Endothelial cell of umbilical vein (primary cell): ENCODE data around the gene MIER2. TPM values are rescaled to one million over a fixed set of nuclear protein-coding genes. Genes with fewer than 3 reads are reported as not detected.

Experiments
- BruUV-seq: library from RNA; stranded (reverse); fragments of 400-500 nt; replicated peaks from 2 replicates; lab custom pipeline; 2021; lab: Mats Ljungman, UMichigan
- CTCF ChIA-PET: fragments of 300-600, 350-600 bp; sonication (Branson Sonifier 250); formaldehyde crosslinking; loops from one replicate; lab custom pipeline; 2021; ENCODE audit warnings: antibody characterized with exemption, inconsistent platforms; lab: Charles Lee
- POLR2A ChIA-PET: fragments of 300-600, 350-600 bp; sonication (Branson Sonifier 250); formaldehyde crosslinking; loops from one replicate; lab custom pipeline; 2021; ENCODE audit warnings: antibody characterized with exemption, inconsistent platforms; lab: Charles Lee
- DNase-seq: peaks from one replicate; pipeline ENCODE4 v3.0.0-alpha.2; 2011; ENCODE audit warnings: low read depth, low spot score
- FAIRE-seq: peaks from 2 replicates; lab custom pipeline; 2011; peaks lifted over from hg19 to GRCh38; lab: Jason Lieb, UNC
- H2AFZ ChIP-seq: 2 replicates; pipeline ENCODE4 v1.6.0; 2012; ENCODE audit warnings: low read depth, low read length, control low read depth, inconsistent platforms
- H3K27ac ChIP-seq: 2 replicates; pipeline ENCODE4 v1.5.1; 2011; ENCODE audit warnings: low read depth, mild to moderate bottlenecking, control low read depth, low read length, moderate library complexity; ENCODE audit not compliant: insufficient read depth
- H3K27me3 ChIP-seq, 2 experiments: 2 replicates each; pipeline versions ENCODE4 v1.6.0 to v1.6.1; 2011; ENCODE audit warnings: low read length in 2 of 2, mixed read lengths in 1 of 2; ENCODE audit not compliant: control insufficient read depth in 2 of 2, insufficient read depth in 2 of 2
- H3K36me3 ChIP-seq, 2 experiments: 2 replicates in 1 of 2; 3 replicates in 1 of 2; pipeline ENCODE4 v1.5.1; 2011; ENCODE audit warnings: low read length in 2 of 2, mild to moderate bottlenecking in 1 of 2, moderate library complexity in 1 of 2; ENCODE audit not compliant: control insufficient read depth in 2 of 2, insufficient read depth in 2 of 2; ENCODE audit errors: extremely low read depth in 1 of 2
- H3K4me1 ChIP-seq: 3 replicates; pipeline ENCODE4 v1.5.1; 2011; ENCODE audit warnings: mild to moderate bottlenecking, low read length; ENCODE audit not compliant: control insufficient read depth, insufficient read depth; ENCODE audit errors: extremely low read depth
- H3K4me2 ChIP-seq: 2 replicates; pipeline ENCODE4 v1.6.1; 2011; ENCODE audit warnings: low read length, control low read depth, mixed read lengths; ENCODE audit not compliant: insufficient read depth
- H3K4me3 ChIP-seq, 3 experiments: fragments of 200-600 bp in 1 of 3; sonication (generic), shearing (Covaris generic) in 1 of 3; replicated peaks in 1 of 3; 2 replicates each; pipeline ENCODE4 v1.5.1; 2011 to 2016; ENCODE audit warnings: control low read depth in 3 of 3, low read length in 3 of 3, mild to moderate bottlenecking in 2 of 3, inconsistent platforms in 1 of 3, low read depth in 1 of 3, moderate library complexity in 1 of 3; ENCODE audit not compliant: insufficient read depth in 1 of 3
- H3K79me2 ChIP-seq: 2 replicates; pipeline ENCODE4 v1.6.0; 2012; ENCODE audit warnings: low read length, inconsistent platforms; ENCODE audit not compliant: control insufficient read depth, insufficient read depth
- H3K9ac ChIP-seq: replicated peaks from 2 replicates; pipeline ENCODE3; 2011; ENCODE audit warnings: low read length, control low read depth; ENCODE audit not compliant: insufficient read depth; ENCODE audit errors: extremely low read depth
- H3K9me1 ChIP-seq: replicated peaks from 3 replicates; pipeline ENCODE4 v1.6.0; 2011; ENCODE audit warnings: mild to moderate bottlenecking, low read length; ENCODE audit not compliant: control insufficient read depth, insufficient read depth; ENCODE audit errors: extremely low read depth
- H3K9me3 ChIP-seq: replicated peaks from 2 replicates; pipeline ENCODE4 v1.5.1; 2012; ENCODE audit warnings: low read length, inconsistent platforms; ENCODE audit not compliant: control insufficient read depth, insufficient read depth
- H4K20me1 ChIP-seq: replicated peaks from 2 replicates; pipeline ENCODE3; 2011; ENCODE audit warnings: mild to moderate bottlenecking, low read length; ENCODE audit not compliant: control insufficient read depth, insufficient read depth; ENCODE audit errors: extremely low read depth
- CTCF ChIP-seq, 2 donors: IDR thresholded peaks; 1 replicate in 1 of 2; 2 replicates in 1 of 2; pipeline ENCODE4 v1.5.1; 2011; ENCODE audit warnings: low read length in 2 of 2, mild to moderate bottlenecking in 2 of 2, moderate library complexity in 2 of 2, control low read depth in 1 of 2, inconsistent platforms in 1 of 2, low read depth in 1 of 2; ENCODE audit not compliant: insufficient read depth in 1 of 2; ENCODE audit errors: extremely low read depth in 1 of 2
- EZH2 ChIP-seq: IDR thresholded peaks from 2 replicates; pipeline ENCODE4 v1.6.1; 2012; ENCODE audit warnings: borderline replicate concordance, low read depth, mild to moderate bottlenecking, moderate library complexity, low read length, inconsistent platforms; ENCODE audit not compliant: severe bottlenecking
- FOS ChIP-seq: IDR thresholded peaks from 2 replicates; pipeline ENCODE4 v1.6.1; 2011; ENCODE audit warnings: mild to moderate bottlenecking, low read length, moderate library complexity, borderline replicate concordance; ENCODE audit not compliant: insufficient read depth
- GATA2 ChIP-seq: IDR thresholded peaks from 2 replicates; pipeline ENCODE4 v1.7.0; 2011; ENCODE audit warnings: low read depth, mild to moderate bottlenecking, moderate library complexity, mixed read lengths, low read length; ENCODE audit not compliant: insufficient read length, insufficient read depth
- JUN ChIP-seq: IDR thresholded peaks from 2 replicates; pipeline ENCODE4 v1.6.1; 2011; ENCODE audit warnings: borderline replicate concordance, low read depth; ENCODE audit not compliant: insufficient read length, insufficient read depth
- MYC ChIP-seq: IDR thresholded peaks from one replicate; pipeline ENCODE4 v1.6.1; 2011; ENCODE audit warnings: mild to moderate bottlenecking, low read depth, low read length
- POLR2A ChIP-seq: IDR thresholded peaks from 2 replicates; pipeline ENCODE4 v1.6.1; 2012; ENCODE audit warnings: low read depth, mild to moderate bottlenecking, control low read depth, low read length
- POLR2AphosphoS5 ChIP-seq: IDR thresholded peaks from 2 replicates; pipeline ENCODE4 v1.6.1; 2012; ENCODE audit warnings: low read depth, mild to moderate bottlenecking, control low read depth, low read length, moderate library complexity; ENCODE audit not compliant: insufficient read depth
- dilution Hi-C: fragments of 300-500 bp; cut with MboI; formaldehyde crosslinking; loops from one replicate; pipeline ENCODE4 v1.15.0; 2019; ENCODE audit warnings: low sequenced_read_pairs; ENCODE audit not compliant: extremely low pct_ligation_motif_present
- intact Hi-C: fragments of 100-400 bp; cut with micrococcal nuclease; formaldehyde crosslinking; loops from one replicate; pipeline ENCODE4 v1.10.0; 2022
- polyA plus RNA-seq, 4 experiments: library from polyadenylated mRNA; depleted of rRNA in 3 of 4; stranded (reverse) in 3 of 4; unstranded in 1 of 4; fragments of >200 nt; gene quantifications; 2 replicates each; pipeline versions ENCODE4 v1.2.1 to v1.2.3, GENCODE V29; 2011 to 2012; ENCODE audit warnings: missing spikeins in 1 of 4
- total RNA-seq: library from RNA; stranded (reverse); gene quantifications from 2 replicates; pipeline ENCODE4 v1.2.3, GENCODE V29; 2021
- TF ChIP-seq, protein P1 (sequence below): IDR thresholded peaks from 2 replicates; pipeline ENCODE4 v1.6.1; 2011; ENCODE audit not compliant: insufficient read depth, insufficient read length

Gene MIER2
- total and polyA plus RNA-seq, 2 donors (not counting 3 experiments of a cell fraction or from before 2014, with no cell fraction given) = 20.3 to 44.9 TPM

DNA sequence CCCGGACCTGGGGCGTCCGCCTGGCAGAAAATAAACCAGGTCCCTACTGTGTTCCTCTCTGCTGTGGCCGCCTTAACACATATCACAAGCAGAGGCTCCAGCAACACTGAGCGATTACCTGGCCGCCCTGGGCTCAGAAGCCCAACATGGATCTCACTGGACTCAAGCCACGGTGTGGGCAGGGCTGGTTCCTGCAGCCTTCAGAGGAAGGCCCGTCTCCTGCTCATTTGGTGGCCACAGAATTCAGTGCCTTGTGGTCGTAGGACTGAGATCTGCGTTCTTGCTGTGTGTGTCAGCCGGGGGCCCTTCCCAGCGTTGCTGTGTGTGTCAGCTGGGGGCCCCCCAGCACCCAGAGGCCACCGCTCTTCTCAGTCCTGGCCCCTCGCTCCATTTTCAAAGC lies 34.1 kb upstream of the MIER2 start:
- H3K27me3 ChIP-seq = peaks cover 0 to 6% of the 10 kb centered on the region in 2 experiments
- H3K4me2 ChIP-seq = no peak overlapping the region
- H3K4me3 ChIP-seq = no peak overlapping the region
- intact Hi-C loops (no loop called here), dilution Hi-C loops (no loop called here)
- TF ChIP-seq POLR2AphosphoS5 = no peak
- TF ChIP-seq, protein P1, sequence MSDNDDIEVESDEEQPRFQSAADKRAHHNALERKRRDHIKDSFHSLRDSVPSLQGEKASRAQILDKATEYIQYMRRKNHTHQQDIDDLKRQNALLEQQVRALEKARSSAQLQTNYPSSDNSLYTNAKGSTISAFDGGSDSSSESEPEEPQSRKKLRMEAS = no peak
- no peak for TF ChIP-seq FOS
- no peak for TF ChIP-seq GATA2
- TF ChIP-seq MYC = no peak
- no peak for TF ChIP-seq JUN
- TF ChIP-seq CTCF (IDR thresholded peaks at IDR 0.05; ENCODE audit: extremely low read depth in 1 of 2, insufficient read depth in 1 of 2, low read depth in 1 of 2, low read length in 2 of 2) = no peak
- TF ChIP-seq EZH2 = no peak
- no peak for TF ChIP-seq POLR2A
- no peak overlapping the region for H3K27ac ChIP-seq
- no peaks in the 10 kb centered on the region for H3K4me1 ChIP-seq
- H2AFZ ChIP-seq = no peak overlapping the region
- no peaks in the 10 kb centered on the region for H3K36me3 ChIP-seq
- H3K9ac ChIP-seq = no peak overlapping the region
- no peaks in the 10 kb centered on the region for H3K79me2 ChIP-seq
- no TSS peak for BruUV-seq
- ChIA-PET CTCF (no interaction called here), POLR2A (no interaction called here)
- H3K9me1 ChIP-seq = no peaks in the 10 kb centered on the region
- DNase-seq (no peak), FAIRE-seq (no peak)
- no peaks in the 10 kb centered on the region for H4K20me1 ChIP-seq
- H3K9me3 ChIP-seq = no peaks in the 10 kb centered on the region
